ENCODE results near the gene NUP37. TPM values are rescaled to one million over a fixed set of nuclear protein-coding genes. Genes with fewer than 3 reads are reported as not detected.

The NUP37 gene
- total RNA-seq, 1 experiment from 2014 or later = 77.5 TPM

- DNase-seq (ENCODE audit: low read depth, low spot score) = no peak
- Histone ChIP-seq H4K20me1 (ENCODE audit: insufficient read depth) (no peaks in the 10 kb centered on the region), H3K36me3 (ENCODE audit: control insufficient read depth in 1 of 2, insufficient read depth in 2 of 2, low read length in 2 of 2) (no peaks in the 10 kb centered on the region), H3K9me3 (ENCODE audit: control insufficient read depth in 1 of 2, insufficient read depth in 1 of 2, low read depth in 1 of 2, low read length in 2 of 2) (no peaks in the 10 kb centered on the region), H3K27me3 (ENCODE audit: insufficient read depth, low read length) (no peaks in the 10 kb centered on the region), H3K27ac (ENCODE audit: low read depth, low read length) (no peak overlapping the region), H3K4me3 (replicated peaks in 1 of 2; ENCODE audit: low read depth in 1 of 2, low read length in 2 of 2) (no peak overlapping the region), H3K9ac (ENCODE audit: low read length) (no peak overlapping the region), H3K9me2 (ENCODE audit: insufficient read depth) (no peaks in the 10 kb centered on the region), H2AFZ (ENCODE audit: low read depth, low read length, poor library complexity, severe bottlenecking) (no peak overlapping the region), H3K4me1 (ENCODE audit: control insufficient read depth in 1 of 2, insufficient read depth in 2 of 2, low read length in 2 of 2) (no peaks in the 10 kb centered on the region), H3K79me2 (ENCODE audit: insufficient read depth, low read length) (no peaks in the 10 kb centered on the region), H3K4me2 (ENCODE audit: low read length) (no peak overlapping the region)
- CTCF ChIA-PET = no interaction called here
- POLR2A ChIA-PET = no interaction called here
- TF ChIP-seq ELF1 (IDR thresholded peaks at IDR 0.05; ENCODE audit: borderline replicate concordance, low read depth) = no peak
- TF ChIP-seq CTCF (IDR thresholded peaks at IDR 0.05 in 2 of 3, conservative IDR thresholded peaks at IDR 0.05 in 1 of 3; ENCODE audit: borderline replicate concordance in 1 of 3, insufficient read depth in 1 of 3, low read depth in 2 of 3, low read length in 2 of 3) = no peak
- TF ChIP-seq, protein P1, sequence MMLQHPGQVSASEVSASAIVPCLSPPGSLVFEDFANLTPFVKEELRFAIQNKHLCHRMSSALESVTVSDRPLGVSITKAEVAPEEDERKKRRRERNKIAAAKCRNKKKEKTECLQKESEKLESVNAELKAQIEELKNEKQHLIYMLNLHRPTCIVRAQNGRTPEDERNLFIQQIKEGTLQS (IDR thresholded peaks at IDR 0.05) = no peak
- TF ChIP-seq ZBTB33 (IDR thresholded peaks at IDR 0.05; ENCODE audit: extremely low read depth, insufficient replicate concordance, low read length) = no peak
- TF ChIP-seq RAD21 (IDR thresholded peaks at IDR 0.05; ENCODE audit: low read depth) = no peak
- no peak for TF ChIP-seq CEBPB (IDR thresholded peaks at IDR 0.05; ENCODE audit: low read depth)
- no peak for TF ChIP-seq TCF7L2 (IDR thresholded peaks at IDR 0.05; ENCODE audit: borderline replicate concordance, extremely low read depth, insufficient read depth, insufficient read length)
- no peak for TF ChIP-seq SIN3A (IDR thresholded peaks at IDR 0.05; ENCODE audit: low read depth)
- no peak for TF ChIP-seq JUND (IDR thresholded peaks at IDR 0.05)
- TF ChIP-seq, protein P2, sequence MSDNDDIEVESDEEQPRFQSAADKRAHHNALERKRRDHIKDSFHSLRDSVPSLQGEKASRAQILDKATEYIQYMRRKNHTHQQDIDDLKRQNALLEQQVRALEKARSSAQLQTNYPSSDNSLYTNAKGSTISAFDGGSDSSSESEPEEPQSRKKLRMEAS (IDR thresholded peaks at IDR 0.05) = no peak
- no peak for TF ChIP-seq EZH2phosphoT487 (IDR thresholded peaks at IDR 0.05; ENCODE audit: borderline replicate concordance)
- no peak for TF ChIP-seq POLR2AphosphoS5 (IDR thresholded peaks at IDR 0.05; ENCODE audit: low read depth, low read length)
- TF ChIP-seq YY1 (IDR thresholded peaks at IDR 0.05; ENCODE audit: extremely low read depth, insufficient replicate concordance, low read depth, low read length) = no peak
- TF ChIP-seq EGR1 (IDR thresholded peaks at IDR 0.05; ENCODE audit: low read depth) = no peak
- intact Hi-C loops (cut with micrococcal nuclease) = no loop called here
- no TSS peak for BruUV-seq (replicated peaks)
- RAD21 ChIA-PET (ENCODE audit: low non-redundant PET in 1 of 2, low total read pairs in 2 of 2, uncharacterized antibody in 2 of 2, unreplicated experiment in 2 of 2) = no interaction called here
- no peak for ATAC-seq
These were observed 67.5 kb downstream of the NUP37 start for GRCh38 chr12:102052192-102053061.

All from HCT116 (cell line).